B cell (primary cell): ENCODE measurements around the gene CPEB2.

Source experiments
- CTCF ChIP-seq: fragments of 200-600 bp; IDR thresholded peaks from one replicate; pipeline ENCODE4 v1.8.0; 2022; ENCODE audit warnings: antibody characterized with exemption, mild to moderate bottlenecking
- EZH2 ChIP-seq: IDR thresholded peaks from 2 replicates; pipeline ENCODE4 v1.6.1; 2012; ENCODE audit warnings: borderline replicate concordance, low read depth, mild to moderate bottlenecking, moderate library complexity, low read length; ENCODE audit not compliant: insufficient read depth, poor library complexity, severe bottlenecking

- TF ChIP-seq CTCF, result no peak
- TF ChIP-seq EZH2, result no peak
Observed at GRCh38 chr4:15010038-15010585, 7.8 kb downstream of the CPEB2 start.
